Right lobe of liver (tissue), 6 donors: ENCODE results near the gene PELO. TPM values are rescaled to one million over a fixed set of nuclear protein-coding genes. Genes with fewer than 3 reads are reported as not detected.

Experiments used
- ATAC-seq, 4 donors: fragments of 200-7000 bp; cut with Tn5 transposase; one replicate each; pipeline ENCODE4 v1.9.1; 2020; ENCODE audit warnings: mild to moderate bottlenecking in 4 of 4, moderate library complexity in 4 of 4
- DNase-seq, 3 donors: peaks; one replicate each; pipeline ENCODE4 v3.0.0-alpha.2; 2020
- H3K27ac ChIP-seq, 3 donors: fragments of 200-600 bp; one replicate each; pipeline ENCODE4 v1.8.0; 2022
- H3K27me3 ChIP-seq, 2 donors: fragments of 200-600 bp; one replicate each; pipeline ENCODE4 v1.8.0; 2022
- H3K36me3 ChIP-seq, 4 donors: fragments of 200-600 bp; sonication (generic) in 1 of 4; one replicate each; pipeline versions ENCODE4 v1.5.1 to v1.8.0; 2017 to 2022; ENCODE audit warnings: control low read depth in 1 of 4
- H3K4me1 ChIP-seq, 4 donors: fragments of 200-600 bp; sonication (generic) in 1 of 4; one replicate each; pipeline versions ENCODE4 v1.5.1 to v1.8.0; 2017 to 2022; ENCODE audit warnings: control low read depth in 1 of 4
- H3K4me3 ChIP-seq, 3 donors: fragments of 200-600 bp; one replicate each; pipeline ENCODE4 v1.8.0; 2022
- H3K9me3 ChIP-seq, 4 donors: fragments of 200-600 bp; sonication (generic) in 1 of 4; one replicate each; pipeline versions ENCODE4 v1.5.1 to v1.8.0; 2017 to 2022; ENCODE audit warnings: control low read depth in 1 of 4
- CTCF ChIP-seq, 4 donors: fragments of 200-600 bp in 3 of 4; fragments of 450-650 bp in 1 of 4; IDR thresholded peaks; one replicate each; pipeline versions ENCODE4 v1.5.1 to v1.8.0; 2016 to 2022; ENCODE audit warnings: antibody characterized with exemption in 4 of 4, mild to moderate bottlenecking in 2 of 4
- POLR2A ChIP-seq: fragments of 450-650 bp; IDR thresholded peaks from one replicate; pipeline ENCODE4 v1.6.1; 2017; ENCODE audit warnings: antibody characterized with exemption, mild to moderate bottlenecking
- WGBS: methylation state at CpG from one replicate; pipeline ENCODE4 v1.1.6; 2018; ENCODE audit warnings: low coverage, low lambda C conversion rate; ENCODE audit not compliant: insufficient coverage; ENCODE audit errors: missing lambda C conversion rate; 5-methylcytosine and 5-hydroxymethylcytosine counted together
- intact Hi-C, 2 donors: fragments of 100-400 bp; cut with DNase I; formaldehyde crosslinking; loops; one replicate each; pipeline versions ENCODE4 v1.11.2 to v1.14.1; 2022
- total RNA-seq, 6 experiments: library from RNA; depleted of rRNA in 2 of 6; stranded (reverse); fragments of >200 nt in 2 of 6; fragmentation: NEBNext Ultra II Directional in 3 of 6; extraction: Animal tissue kit (Norgen Biotek cat#: 25700) in 3 of 6; gene quantifications; one replicate each; pipeline versions ENCODE4 v1.1.0 to v1.2.4, GENCODE V29; 2016 to 2023
- donor health status: DM: no; HTN: yes; CAD: no.
- donor health status: DM: no; HTN: no; CAD: no.
- donor health status: DM: no; HTN: no; CAD: no.
- donor health status: DM: no; HTN: yes; CAD: no.
- donor health status: DM: no; HTN: yes; CAD: no.

PELO gene
- total RNA-seq, 6 experiments from 2014 or later, result 14.6 to 24.6 (median 17.6) TPM

GRCh38 chr5:52773342-52773741, 14.4 kb upstream of the PELO start:
- Histone ChIP-seq H3K4me1 (peaks cover 0 to 23% (median 10%) of the 10 kb centered on the region in 4 donors), H3K36me3 (no peaks in the 10 kb centered on the region), H3K27ac (peak overlapping the region in 2 of 3 donors; percentile 35 to 61), H3K9me3 (no peaks in the 10 kb centered on the region), H3K4me3 (no peak overlapping the region), H3K27me3 (no peaks in the 10 kb centered on the region)
- intact Hi-C loops, result no loop called here
- ATAC-seq (peak; percentile 44 to 70 (median 53)), DNase-seq (no peak)
- 43% methylated on average over 2 of the region's 2 CpGs for WGBS
- TF ChIP-seq CTCF (IDR thresholded peaks at IDR 0.05), result no peak
- TF ChIP-seq POLR2A, result no peak

DNA sequence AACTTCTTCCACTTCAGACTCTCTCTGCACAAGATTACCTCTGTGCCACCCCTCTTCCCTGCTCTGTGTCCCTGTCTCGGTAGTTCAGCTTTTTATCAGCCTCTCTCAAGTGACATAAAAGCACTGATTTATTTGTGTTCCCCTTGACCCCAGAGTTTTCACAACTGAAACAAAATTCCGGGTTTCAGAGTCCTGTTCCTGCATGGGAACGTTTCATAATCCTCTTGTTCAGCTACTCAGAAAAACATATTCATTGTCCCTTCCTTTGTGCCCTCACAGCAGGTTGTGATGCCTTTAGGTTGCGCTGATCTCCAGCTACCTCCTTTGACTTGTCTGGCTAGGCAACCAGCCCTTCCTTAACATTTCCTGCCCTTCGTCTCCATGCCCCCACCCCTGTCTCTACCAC, 13.7 kb upstream of the PELO start:
- intact Hi-C loops, result no loop called here
- no peaks in the 10 kb centered on the region for H3K27me3 ChIP-seq
- peak in 1 of 3 donors; percentile 47 for DNase-seq
- H3K27ac ChIP-seq, result peak overlapping the region in 2 of 3 donors; percentile 35 to 61
- WGBS, result 21% methylated on average over 5 of the region's 5 CpGs
- no peaks in the 10 kb centered on the region for H3K36me3 ChIP-seq
- no peaks in the 10 kb centered on the region for H3K9me3 ChIP-seq
- ATAC-seq, result peak; percentile 79 to 89 (median 88)
- no peak overlapping the region for H3K4me3 ChIP-seq
- peak; percentile 12 for TF ChIP-seq POLR2A
- TF ChIP-seq CTCF (IDR thresholded peaks at IDR 0.05), result no peak
- H3K4me1 ChIP-seq, result peaks cover 0 to 23% (median 10%) of the 10 kb centered on the region in 4 donors

- H3K27ac ChIP-seq, result no peak overlapping the region
- H3K4me1 ChIP-seq, result peaks cover 0 to 23% (median 10%) of the 10 kb centered on the region in 4 donors
- no peak for DNase-seq
- ATAC-seq, result no peak
- H3K4me3 ChIP-seq, result no peak overlapping the region
- H3K27me3 ChIP-seq, result no peaks in the 10 kb centered on the region
- TF ChIP-seq CTCF (IDR thresholded peaks at IDR 0.05) (no peak), POLR2A (no peak)
- WGBS, result 80% methylated on average over 1 of the region's 2 CpGs
- no peaks in the 10 kb centered on the region for H3K9me3 ChIP-seq
- no peaks in the 10 kb centered on the region for H3K36me3 ChIP-seq
- intact Hi-C loops, result no loop called here
These were observed 11.6 kb upstream of the PELO start for GRCh38 chr5:52776116-52776515.

- no peak for ATAC-seq
- Histone ChIP-seq H3K27me3 (no peaks in the 10 kb centered on the region), H3K36me3 (no peaks in the 10 kb centered on the region), H3K27ac (no peak overlapping the region), H3K9me3 (no peaks in the 10 kb centered on the region), H3K4me1 (peaks cover 0 to 23% (median 10%) of the 10 kb centered on the region in 4 donors), H3K4me3 (no peak overlapping the region)
- intact Hi-C loops, result no loop called here
- 53% methylated on average over 4 of the region's 4 CpGs for WGBS
- TF ChIP-seq CTCF (IDR thresholded peaks at IDR 0.05) (no peak), POLR2A (no peak)
- DNase-seq, result no peak
These were observed 10.5 kb upstream of the PELO start for GRCh38 chr5:52777186-52777585.

GRCh38 chr5:52778781-52779180, 8.9 kb upstream of the PELO start:
- Histone ChIP-seq H3K36me3 (no peaks in the 10 kb centered on the region), H3K27ac (no peak overlapping the region), H3K27me3 (no peaks in the 10 kb centered on the region), H3K9me3 (no peaks in the 10 kb centered on the region), H3K4me1 (peaks cover 0 to 9% (median 4%) of the 10 kb centered on the region in 4 donors), H3K4me3 (no peak overlapping the region)
- peak in 3 of 4 donors; percentile 34 to 73 (median 49) for ATAC-seq
- intact Hi-C loops, result no loop called here
- no peak for TF ChIP-seq CTCF (IDR thresholded peaks at IDR 0.05)
- TF ChIP-seq POLR2A, result no peak
- DNase-seq, result no peak
- 30% methylated on average over 1 of the region's 1 CpG for WGBS
